Right lobe of liver (tissue), 6 donors: ENCODE results near the gene DNMT3B. TPM values are rescaled to one million over a fixed set of nuclear protein-coding genes. Genes with fewer than 3 reads are reported as not detected.
"Not testable (repeated sequence)": the region's sequence is repeated elsewhere in the genome, so short reads cannot be mapped to it uniquely, and the experiment has no call there.

Experiments used
- ATAC-seq, 4 donors: fragments of 200-7000 bp; cut with Tn5 transposase; one replicate each; pipeline ENCODE4 v1.9.1; 2020; ENCODE audit warnings: mild to moderate bottlenecking in 4 of 4, moderate library complexity in 4 of 4
- DNase-seq, 3 donors: peaks; one replicate each; pipeline ENCODE4 v3.0.0-alpha.2; 2020
- H3K27ac ChIP-seq, 3 donors: fragments of 200-600 bp; one replicate each; pipeline ENCODE4 v1.8.0; 2022
- H3K27me3 ChIP-seq, 2 donors: fragments of 200-600 bp; one replicate each; pipeline ENCODE4 v1.8.0; 2022
- H3K36me3 ChIP-seq, 4 donors: fragments of 200-600 bp; sonication (generic) in 1 of 4; one replicate each; pipeline versions ENCODE4 v1.5.1 to v1.8.0; 2017 to 2022; ENCODE audit warnings: control low read depth in 1 of 4
- H3K4me1 ChIP-seq, 4 donors: fragments of 200-600 bp; sonication (generic) in 1 of 4; one replicate each; pipeline versions ENCODE4 v1.5.1 to v1.8.0; 2017 to 2022; ENCODE audit warnings: control low read depth in 1 of 4
- H3K4me3 ChIP-seq, 3 donors: fragments of 200-600 bp; one replicate each; pipeline ENCODE4 v1.8.0; 2022
- H3K9me3 ChIP-seq, 4 donors: fragments of 200-600 bp; sonication (generic) in 1 of 4; one replicate each; pipeline versions ENCODE4 v1.5.1 to v1.8.0; 2017 to 2022; ENCODE audit warnings: control low read depth in 1 of 4
- CTCF ChIP-seq, 4 donors: fragments of 200-600 bp in 3 of 4; fragments of 450-650 bp in 1 of 4; IDR thresholded peaks; one replicate each; pipeline versions ENCODE4 v1.5.1 to v1.8.0; 2016 to 2022; ENCODE audit warnings: antibody characterized with exemption in 4 of 4, mild to moderate bottlenecking in 2 of 4
- POLR2A ChIP-seq: fragments of 450-650 bp; IDR thresholded peaks from one replicate; pipeline ENCODE4 v1.6.1; 2017; ENCODE audit warnings: antibody characterized with exemption, mild to moderate bottlenecking
- WGBS: methylation state at CpG from one replicate; pipeline ENCODE4 v1.1.6; 2018; ENCODE audit warnings: low coverage, low lambda C conversion rate; ENCODE audit not compliant: insufficient coverage; ENCODE audit errors: missing lambda C conversion rate; 5-methylcytosine and 5-hydroxymethylcytosine counted together
- intact Hi-C, 2 donors: fragments of 100-400 bp; cut with DNase I; formaldehyde crosslinking; loops; one replicate each; pipeline versions ENCODE4 v1.11.2 to v1.14.1; 2022
- total RNA-seq, 6 experiments: library from RNA; depleted of rRNA in 2 of 6; stranded (reverse); fragments of >200 nt in 2 of 6; fragmentation: NEBNext Ultra II Directional in 3 of 6; extraction: Animal tissue kit (Norgen Biotek cat#: 25700) in 3 of 6; gene quantifications; one replicate each; pipeline versions ENCODE4 v1.1.0 to v1.2.4, GENCODE V29; 2016 to 2023
- donor health status: DM: no; HTN: yes; CAD: no.
- donor health status: DM: no; HTN: no; CAD: no.
- donor health status: DM: no; HTN: no; CAD: no.
- donor health status: DM: no; HTN: yes; CAD: no.
- donor health status: DM: no; HTN: yes; CAD: no.

The DNMT3B gene
- total RNA-seq, 6 experiments from 2014 or later: 0.43 to 0.88 (median 0.65) TPM

- DNase-seq (no peak), ATAC-seq (no peak)
- Histone ChIP-seq H3K27me3 (no peaks in the 10 kb centered on the region), H3K4me3 (no peak overlapping the region), H3K9me3 (no peaks in the 10 kb centered on the region), H3K4me1 (no peaks in the 10 kb centered on the region), H3K36me3 (no peaks in the 10 kb centered on the region), H3K27ac (no peak overlapping the region)
- no CpG with 5 or more reads among the region's 3 CpGs for WGBS
- TF ChIP-seq POLR2A (no peak), CTCF (IDR thresholded peaks at IDR 0.05) (no peak)
- intact Hi-C loops: no loop called here
Measured at GRCh38 chr20:32796383-32796948, 34.3 kb downstream of the DNMT3B start.

GRCh38 chr20:32796981-32797451 is 34.8 kb downstream of the DNMT3B start:
- no peaks in the 10 kb centered on the region for H3K4me1 ChIP-seq
- no peak for ATAC-seq
- H3K27ac ChIP-seq: no peak overlapping the region
- no peak for TF ChIP-seq POLR2A
- TF ChIP-seq CTCF (IDR thresholded peaks at IDR 0.05): no peak
- no peak for DNase-seq
- no peaks in the 10 kb centered on the region for H3K9me3 ChIP-seq
- 67% methylated on average over 1 of the region's 10 CpGs for WGBS
- no peaks in the 10 kb centered on the region for H3K27me3 ChIP-seq
- no peaks in the 10 kb centered on the region for H3K36me3 ChIP-seq
- intact Hi-C loops: no loop called here
- no peak overlapping the region for H3K4me3 ChIP-seq

- ATAC-seq, H3K27me3 ChIP-seq, H3K9me3 ChIP-seq, H3K36me3 ChIP-seq, H3K4me3 ChIP-seq, H3K27ac ChIP-seq, H3K4me1 ChIP-seq, intact Hi-C loops, DNase-seq: not testable (repeated sequence)
- 94% methylated on average over 3 of the region's 5 CpGs for WGBS
Measured at GRCh38 chr20:32797571-32797970, 35.4 kb downstream of the DNMT3B start.

GRCh38 chr20:32798046-32798981 is 36.1 kb downstream of the DNMT3B start:
- DNase-seq: no peak
- 83% methylated on average over 1 of the region's 23 CpGs for WGBS
- no peaks in the 10 kb centered on the region for H3K36me3 ChIP-seq
- H3K4me3 ChIP-seq: no peak overlapping the region
- no peak overlapping the region for H3K27ac ChIP-seq
- no peak for ATAC-seq
- H3K27me3 ChIP-seq: no peaks in the 10 kb centered on the region
- intact Hi-C loops: no loop called here
- no peaks in the 10 kb centered on the region for H3K9me3 ChIP-seq
- no peaks in the 10 kb centered on the region for H3K4me1 ChIP-seq
- TF ChIP-seq CTCF (IDR thresholded peaks at IDR 0.05) (no peak), POLR2A (no peak)

GRCh38 chr20:32803092-32803491 is 40.9 kb downstream of the DNMT3B start:
- no peak for TF ChIP-seq POLR2A
- TF ChIP-seq CTCF (IDR thresholded peaks at IDR 0.05): no peak
- Histone ChIP-seq H3K4me3 (no peak overlapping the region), H3K9me3 (no peaks in the 10 kb centered on the region), H3K27me3 (no peaks in the 10 kb centered on the region), H3K4me1 (no peaks in the 10 kb centered on the region), H3K36me3 (no peaks in the 10 kb centered on the region), H3K27ac (no peak overlapping the region)
- 100% methylated on average over 1 of the region's 2 CpGs for WGBS
- DNase-seq (no peak), ATAC-seq (no peak)
- intact Hi-C loops: no loop called here
